Skeletal muscle satellite cell (primary cell): ENCODE data around the gene KLRB1.
"Not testable (repeated sequence)": the region's sequence is repeated elsewhere in the genome, so short reads cannot be mapped to it uniquely, and the experiment has no call there.

Experiments used
- H3K27me3 ChIP-seq: 2 replicates; pipeline ENCODE4 v1.7.0; 2013; ENCODE audit warnings: low read length; ENCODE audit not compliant: control insufficient read depth, insufficient read depth
- H3K36me3 ChIP-seq: 2 replicates; pipeline ENCODE4 v1.7.0; 2013; ENCODE audit warnings: mild to moderate bottlenecking, control low read depth, low read length; ENCODE audit not compliant: insufficient read depth
- H3K4me1 ChIP-seq: 2 replicates; pipeline ENCODE4 v1.7.0; 2013; ENCODE audit warnings: low read length; ENCODE audit not compliant: control insufficient read depth, insufficient read depth
- H3K4me2 ChIP-seq: 2 replicates; pipeline ENCODE4 v1.7.0; 2013; ENCODE audit warnings: mild to moderate bottlenecking, low read length
- H3K4me3 ChIP-seq: 2 replicates; pipeline ENCODE4 v1.7.0; 2013; ENCODE audit warnings: low read length
- H3K9ac ChIP-seq: 2 replicates; pipeline ENCODE4 v1.7.0; 2013; ENCODE audit warnings: mild to moderate bottlenecking, low read depth, low read length, moderate library complexity
- H3K9me3 ChIP-seq: replicated peaks from 2 replicates; pipeline ENCODE4 v1.7.0; 2013; ENCODE audit warnings: mild to moderate bottlenecking, control low read depth, low read length

Gene KLRB1

GRCh38 chr12:9640024-9640423, 32.3 kb upstream of the KLRB1 start:
- Histone ChIP-seq H3K4me2 (no peak overlapping the region), H3K4me3 (no peak overlapping the region), H3K36me3 (no peaks in the 10 kb centered on the region), H3K27me3 (no peaks in the 10 kb centered on the region), H3K9ac (no peak overlapping the region), H3K4me1 (no peaks in the 10 kb centered on the region), H3K9me3 (no peaks in the 10 kb centered on the region)

GRCh38 chr12:9636851-9637206, 29.1 kb upstream of the KLRB1 start:
- Histone ChIP-seq H3K4me1 (no peaks in the 10 kb centered on the region), H3K27me3 (no peaks in the 10 kb centered on the region), H3K36me3 (no peaks in the 10 kb centered on the region), H3K4me3 (no peak overlapping the region), H3K9ac (no peak overlapping the region), H3K4me2 (no peak overlapping the region), H3K9me3 (no peaks in the 10 kb centered on the region)

GRCh38 chr12:9636150-9636850, 28.6 kb upstream of the KLRB1 start:
- H3K4me3 ChIP-seq, result no peak overlapping the region
- no peak overlapping the region for H3K4me2 ChIP-seq
- H3K9me3 ChIP-seq, result no peaks in the 10 kb centered on the region
- no peaks in the 10 kb centered on the region for H3K27me3 ChIP-seq
- no peaks in the 10 kb centered on the region for H3K4me1 ChIP-seq
- no peak overlapping the region for H3K9ac ChIP-seq
- H3K36me3 ChIP-seq, result no peaks in the 10 kb centered on the region

GRCh38 chr12:9634969-9635754, 27.4 kb upstream of the KLRB1 start:
- Histone ChIP-seq H3K9ac (no peak overlapping the region), H3K27me3 (no peaks in the 10 kb centered on the region), H3K9me3 (no peaks in the 10 kb centered on the region), H3K4me1 (no peaks in the 10 kb centered on the region), H3K4me2 (no peak overlapping the region), H3K36me3 (no peaks in the 10 kb centered on the region), H3K4me3 (no peak overlapping the region)

- Histone ChIP-seq H3K4me2 (no peak overlapping the region), H3K27me3 (no peaks in the 10 kb centered on the region), H3K9me3 (no peaks in the 10 kb centered on the region)
Measured at GRCh38 chr12:9634177-9634803, 26.6 kb upstream of the KLRB1 start.

GRCh38 chr12:9632766-9633165, 25.1 kb upstream of the KLRB1 start:
- H3K27me3 ChIP-seq, result no peaks in the 10 kb centered on the region
- no peaks in the 10 kb centered on the region for H3K9me3 ChIP-seq
- no peak overlapping the region for H3K9ac ChIP-seq
- H3K4me3 ChIP-seq, result no peak overlapping the region
- H3K4me1 ChIP-seq, result no peaks in the 10 kb centered on the region
- H3K36me3 ChIP-seq, result no peaks in the 10 kb centered on the region
- H3K4me2 ChIP-seq, result no peak overlapping the region

More at GRCh38 chr12:9634177-9634803, 26.6 kb upstream of the KLRB1 start:
- Histone ChIP-seq H3K4me3 (no peak overlapping the region), H3K36me3 (no peaks in the 10 kb centered on the region), H3K4me1 (no peaks in the 10 kb centered on the region), H3K9ac (no peak overlapping the region)

- H3K36me3 ChIP-seq, result no peaks in the 10 kb centered on the region
- H3K4me3 ChIP-seq, result no peak overlapping the region
- H3K9ac ChIP-seq, result no peak overlapping the region
- no peaks in the 10 kb centered on the region for H3K9me3 ChIP-seq
- H3K27me3 ChIP-seq, result no peaks in the 10 kb centered on the region
- H3K4me2 ChIP-seq, result no peak overlapping the region
- no peaks in the 10 kb centered on the region for H3K4me1 ChIP-seq
Measured at GRCh38 chr12:9626821-9627220, 19.1 kb upstream of the KLRB1 start.

- no peaks in the 10 kb centered on the region for H3K4me1 ChIP-seq
- H3K27me3 ChIP-seq, result no peaks in the 10 kb centered on the region
- H3K4me3 ChIP-seq, result no peak overlapping the region
- no peaks in the 10 kb centered on the region for H3K9me3 ChIP-seq
- H3K36me3 ChIP-seq, result no peaks in the 10 kb centered on the region
- H3K9ac ChIP-seq, result no peak overlapping the region
- H3K4me2 ChIP-seq, result no peak overlapping the region
Measured at GRCh38 chr12:9626291-9626690, 18.6 kb upstream of the KLRB1 start.

GRCh38 chr12:9625019-9625418, 17.3 kb upstream of the KLRB1 start:
- H3K4me2 ChIP-seq, result no peak overlapping the region
- H3K9me3 ChIP-seq, result no peaks in the 10 kb centered on the region
- H3K4me3 ChIP-seq, result no peak overlapping the region
- no peaks in the 10 kb centered on the region for H3K36me3 ChIP-seq
- no peaks in the 10 kb centered on the region for H3K27me3 ChIP-seq
- H3K4me1 ChIP-seq, result no peaks in the 10 kb centered on the region
- H3K9ac ChIP-seq, result no peak overlapping the region

GRCh38 chr12:9619411-9620179, 11.9 kb upstream of the KLRB1 start:
- Histone ChIP-seq H3K4me1 (no peaks in the 10 kb centered on the region), H3K27me3 (no peaks in the 10 kb centered on the region), H3K4me2 (no peak overlapping the region), H3K9ac (no peak overlapping the region), H3K4me3 (no peak overlapping the region), H3K9me3 (no peaks in the 10 kb centered on the region), H3K36me3 (no peaks in the 10 kb centered on the region)

GRCh38 chr12:9618906-9619305, 11.2 kb upstream of the KLRB1 start:
- not testable (repeated sequence) for H3K4me3 ChIP-seq, H3K4me1 ChIP-seq, H3K9ac ChIP-seq, H3K9me3 ChIP-seq, H3K27me3 ChIP-seq, H3K4me2 ChIP-seq, H3K36me3 ChIP-seq
